Prostate gland (tissue), 2 donors: ENCODE measurements around the gene ZDHHC11. TPM values are rescaled to one million over a fixed set of nuclear protein-coding genes. Genes with fewer than 3 reads are reported as not detected.
"Not testable (repeated sequence)": the region's sequence is repeated elsewhere in the genome, so short reads cannot be mapped to it uniquely, and the experiment has no call there.

ENCODE experiments used
- DNase-seq: peaks from one replicate; pipeline ENCODE4 v3.0.0-alpha.2; 2019; ENCODE audit warnings: low spot score
- H3K27ac ChIP-seq, 2 donors: fragments of 200-600 bp; sonication (generic); 2 replicates each; pipeline ENCODE4 v1.5.1; 2017 to 2019
- H3K27me3 ChIP-seq: fragments of 200-600 bp; sonication (generic); replicated peaks from 2 replicates; pipeline ENCODE4 v1.5.1; 2019; ENCODE audit not compliant: insufficient read depth
- H3K36me3 ChIP-seq, 2 donors: fragments of 200-600 bp; sonication (generic); 1 replicate in 1 of 2; 2 replicates in 1 of 2; pipeline versions ENCODE4 v1.5.1 to v1.8.1; 2017 to 2019
- H3K4me1 ChIP-seq: fragments of 200-600 bp; sonication (generic); replicated peaks from 2 replicates; pipeline ENCODE4 v1.5.1; 2019
- H3K4me3 ChIP-seq, 2 donors: fragments of 200-600 bp; sonication (generic); 2 replicates each; pipeline ENCODE4 v1.5.1; 2017 to 2019
- H3K9me3 ChIP-seq: fragments of 200-600 bp; sonication (generic); 2 replicates; pipeline ENCODE4 v1.5.1; 2017
- POLR2A ChIP-seq: fragments of 450-650 bp; IDR thresholded peaks from one replicate; pipeline ENCODE4 v1.6.1; 2016; ENCODE audit warnings: antibody characterized with exemption, mild to moderate bottlenecking
- POLR2AphosphoS5 ChIP-seq: sonication (generic); formaldehyde crosslinking; IDR thresholded peaks from one replicate; pipeline ENCODE4 v1.6.1; 2017; ENCODE audit warnings: antibody characterized with exemption
- WGBS: methylation state at CpG from one replicate; pipeline ENCODE4 v1.1.5; 2018; 5-methylcytosine and 5-hydroxymethylcytosine counted together
- intact Hi-C: fragments of 100-400 bp; cut with DNase I; formaldehyde crosslinking; loops from one replicate; pipeline ENCODE4 v1.14.2; 2022
- total RNA-seq, 2 donors: library from RNA; depleted of rRNA; stranded (reverse); fragments of >200 nt; gene quantifications; one replicate each; pipeline ENCODE4 v1.1.0, GENCODE V29; 2016
- TF ChIP-seq, protein P1 (sequence below), 4 experiments: fragments of 200-600 bp in 2 of 4; fragments of 450-650 bp in 2 of 4; sonication (generic) in 2 of 4; IDR thresholded peaks; 1 replicate in 3 of 4; 2 replicates in 1 of 4; pipeline ENCODE4 v1.5.1; 2016 to 2019; ENCODE audit warnings: antibody characterized with exemption in 4 of 4, mild to moderate bottlenecking in 2 of 4, moderate library complexity in 2 of 4

Gene ZDHHC11
- total RNA-seq, 2 donors from 2014 or later: 1.2 to 9.8 TPM

DNA sequence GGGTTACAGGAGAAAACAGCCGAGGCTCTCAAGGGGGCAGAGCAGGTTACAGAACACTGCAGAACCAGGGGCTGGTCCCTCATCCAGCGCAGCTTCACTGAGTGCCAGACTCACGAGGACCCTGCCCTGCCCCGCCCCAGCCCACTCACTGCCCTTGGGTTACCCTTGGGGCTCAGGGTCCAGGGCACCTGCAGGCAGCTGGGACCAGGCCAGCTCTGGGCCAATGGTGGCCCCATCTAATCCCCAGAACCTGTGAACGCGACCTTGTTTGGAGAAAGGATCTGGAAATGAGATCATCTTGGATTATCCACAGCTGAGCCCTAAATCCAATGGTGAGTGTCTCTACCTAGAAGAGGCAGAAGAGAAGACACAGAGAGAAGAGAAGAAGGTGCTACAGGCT lies 72.4 kb downstream of the ZDHHC11 start:
- H3K27me3 ChIP-seq, H3K9me3 ChIP-seq, DNase-seq, H3K4me3 ChIP-seq, H3K36me3 ChIP-seq, H3K4me1 ChIP-seq, H3K27ac ChIP-seq: not testable (repeated sequence)
- intact Hi-C loops: loop anchor here (10.0 kb wide), 1 partner anchor 116 kb away; the partner anchor contains the start of genes BRD9 and TRIP13
- WGBS: 100% methylated on average over 2 of the region's 6 CpGs

DNA sequence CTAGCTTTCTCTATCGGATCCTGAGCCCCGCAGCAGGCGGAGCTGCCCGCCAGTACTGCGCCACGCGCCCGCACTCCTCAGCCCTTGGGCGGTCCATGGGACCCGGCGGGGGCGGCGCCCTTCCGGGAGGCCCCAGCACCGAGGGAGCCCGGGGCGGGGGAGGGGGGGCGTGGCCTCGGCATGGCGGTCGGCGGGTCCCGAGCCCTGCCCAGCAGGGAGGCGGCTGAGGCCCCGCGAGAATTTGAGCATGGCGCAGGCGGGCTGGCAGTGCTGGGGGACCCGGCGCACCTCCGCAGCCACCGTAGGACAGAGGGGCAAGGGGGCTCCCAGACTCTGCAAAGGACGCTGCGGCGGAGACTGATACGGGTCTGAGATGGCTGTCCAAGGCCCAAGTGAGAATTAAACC lies 73.0 kb downstream of the ZDHHC11 start:
- H3K9me3 ChIP-seq: no peaks in the 10 kb centered on the region
- H3K36me3 ChIP-seq: no peaks in the 10 kb centered on the region
- intact Hi-C loops: loop anchor here (10.0 kb wide), 1 partner anchor 117 kb away; the partner anchor contains the start of genes BRD9 and TRIP13
- 93% methylated on average over 34 of the region's 36 CpGs for WGBS
- no peak overlapping the region for H3K4me3 ChIP-seq
- no peak for TF ChIP-seq POLR2A
- TF ChIP-seq POLR2AphosphoS5: no peak
- TF ChIP-seq, protein P1, sequence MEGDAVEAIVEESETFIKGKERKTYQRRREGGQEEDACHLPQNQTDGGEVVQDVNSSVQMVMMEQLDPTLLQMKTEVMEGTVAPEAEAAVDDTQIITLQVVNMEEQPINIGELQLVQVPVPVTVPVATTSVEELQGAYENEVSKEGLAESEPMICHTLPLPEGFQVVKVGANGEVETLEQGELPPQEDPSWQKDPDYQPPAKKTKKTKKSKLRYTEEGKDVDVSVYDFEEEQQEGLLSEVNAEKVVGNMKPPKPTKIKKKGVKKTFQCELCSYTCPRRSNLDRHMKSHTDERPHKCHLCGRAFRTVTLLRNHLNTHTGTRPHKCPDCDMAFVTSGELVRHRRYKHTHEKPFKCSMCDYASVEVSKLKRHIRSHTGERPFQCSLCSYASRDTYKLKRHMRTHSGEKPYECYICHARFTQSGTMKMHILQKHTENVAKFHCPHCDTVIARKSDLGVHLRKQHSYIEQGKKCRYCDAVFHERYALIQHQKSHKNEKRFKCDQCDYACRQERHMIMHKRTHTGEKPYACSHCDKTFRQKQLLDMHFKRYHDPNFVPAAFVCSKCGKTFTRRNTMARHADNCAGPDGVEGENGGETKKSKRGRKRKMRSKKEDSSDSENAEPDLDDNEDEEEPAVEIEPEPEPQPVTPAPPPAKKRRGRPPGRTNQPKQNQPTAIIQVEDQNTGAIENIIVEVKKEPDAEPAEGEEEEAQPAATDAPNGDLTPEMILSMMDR (IDR thresholded peaks at IDR 0.05): no peak
- no peak overlapping the region for H3K27ac ChIP-seq
- H3K27me3 ChIP-seq: no peaks in the 10 kb centered on the region
- H3K4me1 ChIP-seq: no peaks in the 10 kb centered on the region
- DNase-seq: no peak

DNA sequence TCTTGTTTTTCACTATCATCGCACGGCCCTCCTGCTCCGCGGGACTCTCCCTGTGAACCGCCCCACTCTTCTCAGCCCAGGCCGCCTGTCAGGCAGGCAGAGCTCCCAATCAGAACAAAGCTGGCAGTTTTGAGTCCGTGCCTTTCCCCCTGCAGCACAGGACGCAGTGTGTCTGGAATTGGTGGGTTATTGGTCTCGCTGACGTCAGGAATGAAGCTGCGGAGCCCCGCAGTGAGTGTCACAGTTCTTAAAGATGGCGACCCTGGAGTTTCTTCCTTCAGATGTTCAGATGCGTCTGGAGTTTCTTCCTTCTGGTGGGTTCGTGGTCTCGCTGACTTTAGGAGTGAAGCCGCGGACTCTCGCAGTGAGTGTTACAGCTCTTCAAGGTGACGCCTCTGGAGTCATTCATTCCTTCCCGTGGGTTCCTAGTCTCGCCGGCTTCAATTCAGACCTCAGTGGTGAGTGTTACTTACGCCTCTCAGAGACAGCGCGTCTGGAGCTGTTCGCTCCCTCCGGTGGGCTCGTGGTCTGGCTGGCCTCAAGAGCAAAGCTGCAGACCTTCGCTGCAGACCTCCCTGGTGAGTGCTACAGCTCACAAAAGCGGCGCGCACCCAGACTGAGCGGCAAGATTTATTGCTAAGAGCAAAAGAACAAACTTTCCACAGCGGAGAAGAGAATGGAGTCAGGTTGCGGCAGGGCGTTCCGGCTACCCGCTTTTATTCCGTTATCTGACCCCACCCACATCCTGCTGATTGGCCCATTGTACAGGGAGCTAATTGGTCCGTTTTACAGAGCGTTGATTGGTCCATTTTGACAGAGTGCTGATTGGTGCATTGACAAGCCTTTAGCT lies 73.7 kb downstream of the ZDHHC11 start:
- no peak overlapping the region for H3K4me3 ChIP-seq
- no peaks in the 10 kb centered on the region for H3K9me3 ChIP-seq
- H3K27ac ChIP-seq: no peak overlapping the region
- 73% methylated on average over 42 of the region's 42 CpGs for WGBS
- no peak for DNase-seq
- H3K4me1 ChIP-seq: no peaks in the 10 kb centered on the region
- no peaks in the 10 kb centered on the region for H3K36me3 ChIP-seq
- intact Hi-C loops: loop anchor here (10.0 kb wide), 1 partner anchor 118 kb away; the partner anchor contains the start of genes BRD9 and TRIP13
- TF ChIP-seq, protein P1 (IDR thresholded peaks at IDR 0.05): no peak
- TF ChIP-seq POLR2A: no peak
- no peaks in the 10 kb centered on the region for H3K27me3 ChIP-seq

DNA sequence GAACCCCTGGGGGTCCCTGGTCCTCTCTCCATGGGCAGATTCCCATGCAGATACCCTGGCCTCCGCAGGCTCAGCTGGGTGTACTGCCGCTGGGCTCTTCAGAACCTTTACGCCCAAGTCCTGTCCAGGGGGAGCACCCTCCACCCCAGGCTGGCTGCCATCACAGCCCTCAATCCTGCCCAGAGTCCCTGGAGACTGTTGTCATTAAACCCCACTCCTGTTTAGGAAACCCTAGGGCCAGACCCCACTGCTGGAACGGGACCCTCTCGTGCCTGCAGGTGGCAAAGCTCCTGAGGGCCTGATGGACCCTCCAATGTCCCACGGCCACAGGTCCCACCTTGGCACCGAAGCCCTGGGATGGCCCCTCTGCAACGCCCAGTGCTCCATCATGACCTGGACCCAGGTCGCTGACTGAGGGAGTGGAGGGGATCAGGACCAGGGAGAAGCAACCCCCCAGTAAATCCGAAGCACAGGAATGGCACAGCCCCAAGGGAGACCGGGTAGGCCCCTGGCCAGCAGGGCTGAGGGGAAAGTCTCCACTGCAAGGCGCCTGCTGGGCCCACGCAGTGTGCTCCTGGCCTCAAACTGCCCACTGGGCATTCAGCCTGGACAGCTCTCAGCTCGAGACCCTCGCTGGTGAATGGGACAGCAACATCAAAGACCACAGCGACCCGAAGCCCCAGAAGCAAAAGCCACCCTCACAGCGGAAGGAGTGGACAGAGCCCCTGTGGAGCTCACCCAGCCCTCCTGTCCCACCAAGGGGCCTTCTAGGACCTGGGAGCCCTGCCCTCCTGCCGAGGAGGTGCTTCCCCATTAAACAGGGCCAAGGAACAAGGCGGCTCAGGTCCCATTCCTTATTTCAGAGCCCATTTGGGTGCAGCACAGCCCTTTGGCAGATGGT lies 74.6 kb downstream of the ZDHHC11 start:
- intact Hi-C loops: loop anchor here (2.0 to 10.0 kb wide), 2 partner anchors 93 to 119 kb away; partner anchors contain the start of genes BRD9 and TRIP13
- Histone ChIP-seq H3K27me3 (no peaks in the 10 kb centered on the region), H3K36me3 (no peaks in the 10 kb centered on the region), H3K4me1 (no peaks in the 10 kb centered on the region), H3K27ac (no peak overlapping the region), H3K9me3 (no peaks in the 10 kb centered on the region), H3K4me3 (no peak overlapping the region)
- TF ChIP-seq POLR2A (no peak), POLR2AphosphoS5 (no peak)
- TF ChIP-seq, protein P1 (IDR thresholded peaks at IDR 0.05): no peak
- 88% methylated on average over 18 of the region's 20 CpGs for whole genome bisulfite sequencing
- DNase-seq: no peak

DNA sequence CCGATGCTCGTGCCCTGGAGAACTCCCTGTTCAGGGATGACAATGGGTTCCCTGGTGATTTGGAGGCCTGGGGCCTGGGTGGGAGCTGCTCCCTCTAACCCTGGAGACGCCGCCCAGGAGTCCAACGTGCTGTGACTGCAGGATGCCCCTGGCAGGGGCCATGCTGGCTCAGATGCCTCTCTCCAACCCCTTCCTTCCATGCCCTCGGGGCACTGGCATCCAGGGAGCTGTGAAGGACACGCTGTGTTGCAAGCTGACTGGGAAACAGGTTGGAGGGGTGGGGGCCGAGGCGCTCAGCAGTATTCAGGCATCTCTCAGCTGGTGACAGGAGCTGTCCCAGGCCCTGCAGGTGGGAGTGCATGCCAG lies 75.2 kb downstream of the ZDHHC11 start:
- intact Hi-C loops: loop anchor here (2.0 to 10.0 kb wide), 2 partner anchors 93 to 119 kb away; partner anchors contain the start of genes BRD9 and TRIP13
- not testable (repeated sequence) for DNase-seq, H3K4me1 ChIP-seq, H3K36me3 ChIP-seq, H3K27ac ChIP-seq, H3K9me3 ChIP-seq, H3K27me3 ChIP-seq, H3K4me3 ChIP-seq
- WGBS: 86% methylated on average over 9 of the region's 9 CpGs

DNA sequence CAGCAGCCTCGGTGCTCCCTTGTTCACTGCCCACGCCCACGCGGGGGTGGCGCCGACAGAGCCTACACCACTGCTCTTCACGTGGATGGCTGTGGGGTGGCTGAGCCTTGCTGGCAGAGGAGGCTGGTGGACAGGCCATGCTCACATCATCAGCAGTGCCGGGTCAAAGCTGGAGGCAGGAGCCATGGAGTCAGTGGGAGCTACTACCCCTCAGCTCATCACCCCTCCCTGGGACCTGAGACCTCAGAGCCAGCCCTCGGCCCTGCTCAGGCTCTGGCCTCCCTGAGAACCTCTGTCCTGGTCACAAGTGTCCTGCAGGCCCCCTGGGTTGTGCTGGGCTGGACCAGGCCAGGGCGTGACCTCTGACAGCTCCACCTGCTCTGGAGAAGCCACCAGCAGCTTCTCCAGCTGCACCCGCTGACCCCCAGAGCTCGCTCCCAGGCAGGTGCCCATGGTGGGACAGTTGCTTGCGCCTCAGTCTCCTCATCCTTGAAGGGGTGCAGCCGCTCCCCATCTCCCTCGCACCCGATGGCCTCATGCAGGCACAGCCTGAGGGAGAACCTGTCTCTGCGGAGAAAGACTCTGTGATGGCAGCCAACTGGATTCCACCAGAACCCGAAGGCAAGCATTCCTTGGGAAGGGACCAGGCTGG lies 75.8 kb downstream of the ZDHHC11 start:
- H3K9me3 ChIP-seq, H3K4me1 ChIP-seq, H3K27ac ChIP-seq, H3K27me3 ChIP-seq, DNase-seq, H3K36me3 ChIP-seq, H3K4me3 ChIP-seq: not testable (repeated sequence)
- intact Hi-C loops: loop anchor here (2.0 to 10.0 kb wide), 2 partner anchors 92 to 120 kb away; partner anchors contain the start of genes BRD9 and TRIP13
- WGBS: 98% methylated on average over 15 of the region's 18 CpGs

DNA sequence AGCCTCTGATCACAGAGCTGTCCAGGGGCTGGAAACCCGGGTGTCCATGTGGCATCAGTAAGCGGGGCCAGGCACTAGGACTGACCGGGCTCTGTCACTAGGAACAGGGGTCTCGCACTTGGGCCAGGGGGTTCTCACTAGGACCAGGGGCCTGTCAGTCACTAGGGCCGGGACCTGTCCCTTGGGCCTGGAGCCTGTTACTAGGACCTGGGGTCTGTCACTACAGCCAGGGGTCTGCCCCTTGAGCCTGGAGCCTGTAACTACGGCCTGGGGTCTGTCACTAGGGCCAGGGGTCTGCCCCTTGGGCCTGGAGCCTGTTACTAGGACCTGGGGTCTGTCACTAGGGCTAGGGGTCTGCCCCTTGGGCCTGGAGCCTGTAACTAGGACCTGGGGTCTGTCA lies 76.5 kb downstream of the ZDHHC11 start:
- not testable (repeated sequence) for H3K36me3 ChIP-seq, H3K4me3 ChIP-seq, H3K4me1 ChIP-seq, H3K9me3 ChIP-seq, H3K27me3 ChIP-seq, H3K27ac ChIP-seq, DNase-seq
- 100% methylated on average over 1 of the region's 6 CpGs for WGBS
- intact Hi-C loops: loop anchor here (2.0 to 10.0 kb wide), 2 partner anchors 92 to 120 kb away; partner anchors contain the start of genes BRD9 and TRIP13
